Activated CD8-positive, alpha-beta memory T cell treated with anti-CD3 and anti-CD28 coated beads for 1 hour (primary cell): ENCODE results near the gene TRIM34.
"Not testable (repeated sequence)": the region's sequence is repeated elsewhere in the genome, so short reads cannot be mapped to it uniquely, and the experiment has no call there.

Experiments
- DNase-seq, 2 donors: peaks; one replicate each; pipeline ENCODE4 v3.0.0-alpha.2; 2020; ENCODE audit warnings: low read depth in 1 of 2; ENCODE audit errors: extremely low read depth in 1 of 2

The TRIM34 gene

GRCh38 chr11:5683620-5684019 lies 58.8 kb downstream of the TRIM34 start:
- DNase-seq, result not testable (repeated sequence)

- DNase-seq, result no peak
These were observed 59.3 kb downstream of the TRIM34 start for GRCh38 chr11:5684036-5684645.

GRCh38 chr11:5684646-5685362 lies 60.0 kb downstream of the TRIM34 start, which contains the start of gene TRIM5:
TSS of gene TRIM5 (minus strand) at chr11:5685074. CDS start at chr11:5680177, 4,897 bp downstream.
- peak; percentile 43 to 56 for DNase-seq

- no peak for DNase-seq
These were observed 61.6 kb downstream of the TRIM34 start for GRCh38 chr11:5686426-5686825.

- DNase-seq, result no peak
These were observed 63.7 kb downstream of the TRIM34 start for GRCh38 chr11:5688482-5688881.

GRCh38 chr11:5689551-5689983 lies 64.8 kb downstream of the TRIM34 start, which contains the start of gene TRIM22:
TSS of gene TRIM22 (plus strand) at chr11:5689790. CDS start at chr11:5696233, 6,443 bp downstream.
- no peak for DNase-seq

GRCh38 chr11:5690216-5690615 lies 65.4 kb downstream of the TRIM34 start:
- no peak for DNase-seq

- no peak for DNase-seq
These were observed 65.9 kb downstream of the TRIM34 start for GRCh38 chr11:5690736-5691135.

- not testable (repeated sequence) for DNase-seq
These were observed 66.6 kb downstream of the TRIM34 start for GRCh38 chr11:5691238-5691963.

- DNase-seq, result no peak
These were observed 67.2 kb downstream of the TRIM34 start for GRCh38 chr11:5691964-5692361.
